Adrenal gland (tissue), 12 donors: Measurements from ENCODE around the gene JPT1. TPM values are rescaled to one million over a fixed set of nuclear protein-coding genes. Genes with fewer than 3 reads are reported as not detected.

Experiments used
- DNase-seq, 7 donors: peaks; one replicate each; pipeline ENCODE4 v3.0.0-alpha.2; 2019 to 2020
- H3K27ac ChIP-seq, 5 donors: fragments of 200-600 bp; sonication (generic) in 4 of 5; 1 replicate in 3 of 5; 2 replicates in 2 of 5; pipeline versions ENCODE4 v1.5.1 to v1.8.0; 2016 to 2020; ENCODE audit warnings: mild to moderate bottlenecking in 1 of 5
- H3K27me3 ChIP-seq: fragments of 200-600 bp; 2 replicates; pipeline ENCODE4 v1.8.0; 2021
- H3K36me3 ChIP-seq, 2 donors: fragments of 200-600 bp; replicated peaks in 1 of 2; 1 replicate in 1 of 2; 2 replicates in 1 of 2; pipeline versions ENCODE4 v1.5.1 to v1.8.0; 2018 to 2022
- H3K4me1 ChIP-seq, 2 donors: fragments of 200-600 bp; replicated peaks in 1 of 2; 1 replicate in 1 of 2; 2 replicates in 1 of 2; pipeline versions ENCODE4 v1.5.1 to v1.8.0; 2018 to 2021
- H3K4me3 ChIP-seq, 4 donors: fragments of 200-600 bp; sonication (generic) in 3 of 4; one replicate each; pipeline ENCODE4 v1.5.1; 2016 to 2018
- H3K9me3 ChIP-seq, 3 donors: fragments of 200-600 bp; sonication (generic) in 1 of 3; replicated peaks in 1 of 3; 1 replicate in 2 of 3; 2 replicates in 1 of 3; pipeline versions ENCODE4 v1.5.1 to v1.8.0; 2016 to 2021
- POLR2A ChIP-seq, 2 donors: fragments of 450-650 bp; IDR thresholded peaks; one replicate each; pipeline ENCODE4 v1.6.1; 2017; ENCODE audit warnings: antibody characterized with exemption in 2 of 2, mild to moderate bottlenecking in 2 of 2, moderate library complexity in 1 of 2
- WGBS, 4 donors: extraction: QIAGEN DNeasy Blood & Tissue Kit in 2 of 4; methylation state at CpG; one replicate each; pipeline versions ENCODE4 v1.1.5 to v1.1.7; 2013 to 2017; 5-methylcytosine and 5-hydroxymethylcytosine counted together
- intact Hi-C, 2 donors: fragments of 100-400 bp; cut with DNase I; formaldehyde crosslinking; loops; one replicate each; pipeline versions ENCODE4 v1.14.1 to v1.15.0; 2022 to 2023
- polyA plus RNA-seq, 3 donors: library from polyadenylated mRNA; stranded (reverse); fragments of 200-250 nt in 2 of 3; fragments of 350-450 nt in 1 of 3; fragmentation: Illumina TruSeq in 1 of 3; extraction: RNeasy Lipid Tissue Mini Kit (QIAGEN cat#74804) in 1 of 3; gene quantifications; one replicate each; pipeline ENCODE4 v1.2.3, GENCODE V29; 2013 to 2014
- total RNA-seq, 9 donors: library from RNA; depleted of rRNA in 4 of 9; stranded (reverse); fragments of >200 nt in 4 of 9; fragments of 120-200 nt in 1 of 9; fragmentation: NEBNext Ultra II Directional in 1 of 9; extraction: Animal tissue kit (Norgen Biotek cat#: 25700) in 1 of 9; gene quantifications; one replicate each; pipeline versions ENCODE4 v1.1.0 to v1.2.4, GENCODE V29; 2013 to 2023
- TF ChIP-seq, protein P1 (sequence below), 6 experiments: fragments of 450-650 bp in 4 of 6; fragments of 200-600 bp in 2 of 6; sonication (generic) in 1 of 6; IDR thresholded peaks; 1 replicate in 5 of 6; 2 replicates in 1 of 6; pipeline versions ENCODE4 v1.5.1 to v1.8.0; 2016 to 2021; ENCODE audit warnings: antibody characterized with exemption in 6 of 6, mild to moderate bottlenecking in 2 of 6, moderate library complexity in 1 of 6
- donor health status: healthy with polysubstance abuse.
- donor health status: Bipolar disorder and iron deficiency.
- donor health status: DM: yes; HTN: yes; CAD: no.
- donor health status: DM: no; HTN: no; CAD: no.
- donor health status: DM: no; HTN: no; CAD: no.
- donor health status: DM: yes; HTN: yes; CAD: no.

JPT1 gene
- total and polyA plus RNA-seq, 12 donors = 34.2 to 232 (median 67.2) TPM

GRCh38 chr17:75118307-75118706 is 36.0 kb downstream of the JPT1 start:
- TF ChIP-seq POLR2A (IDR thresholded peaks at IDR 0.05) = no peak
- TF ChIP-seq, protein P1, sequence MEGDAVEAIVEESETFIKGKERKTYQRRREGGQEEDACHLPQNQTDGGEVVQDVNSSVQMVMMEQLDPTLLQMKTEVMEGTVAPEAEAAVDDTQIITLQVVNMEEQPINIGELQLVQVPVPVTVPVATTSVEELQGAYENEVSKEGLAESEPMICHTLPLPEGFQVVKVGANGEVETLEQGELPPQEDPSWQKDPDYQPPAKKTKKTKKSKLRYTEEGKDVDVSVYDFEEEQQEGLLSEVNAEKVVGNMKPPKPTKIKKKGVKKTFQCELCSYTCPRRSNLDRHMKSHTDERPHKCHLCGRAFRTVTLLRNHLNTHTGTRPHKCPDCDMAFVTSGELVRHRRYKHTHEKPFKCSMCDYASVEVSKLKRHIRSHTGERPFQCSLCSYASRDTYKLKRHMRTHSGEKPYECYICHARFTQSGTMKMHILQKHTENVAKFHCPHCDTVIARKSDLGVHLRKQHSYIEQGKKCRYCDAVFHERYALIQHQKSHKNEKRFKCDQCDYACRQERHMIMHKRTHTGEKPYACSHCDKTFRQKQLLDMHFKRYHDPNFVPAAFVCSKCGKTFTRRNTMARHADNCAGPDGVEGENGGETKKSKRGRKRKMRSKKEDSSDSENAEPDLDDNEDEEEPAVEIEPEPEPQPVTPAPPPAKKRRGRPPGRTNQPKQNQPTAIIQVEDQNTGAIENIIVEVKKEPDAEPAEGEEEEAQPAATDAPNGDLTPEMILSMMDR (IDR thresholded peaks at IDR 0.05) = no peak
- Histone ChIP-seq H3K27ac (no peak overlapping the region), H3K36me3 (no peaks in the 10 kb centered on the region), H3K9me3 (no peaks in the 10 kb centered on the region), H3K4me3 (no peak overlapping the region), H3K27me3 (no peaks in the 10 kb centered on the region), H3K4me1 (peaks cover 0 to 10% of the 10 kb centered on the region in 2 donors)
- WGBS, 4 donors = 91 to 97% (median 96%) methylated on average over 13 to 14 of the region's 14 CpGs
- intact Hi-C loops = loop anchor here (10.0 kb wide), 2 partner anchors 76 to 86 kb away; partner anchors contain the start of gene NUP85 (in 1 of the 2)
- DNase-seq = no peak

GRCh38 chr17:75116737-75117136 is 37.6 kb downstream of the JPT1 start:
- no peaks in the 10 kb centered on the region for H3K36me3 ChIP-seq
- no peak overlapping the region for H3K4me3 ChIP-seq
- no peaks in the 10 kb centered on the region for H3K27me3 ChIP-seq
- TF ChIP-seq, protein P1 (IDR thresholded peaks at IDR 0.05) = no peak
- no peak for TF ChIP-seq POLR2A (IDR thresholded peaks at IDR 0.05)
- intact Hi-C loops = loop anchor here (10.0 kb wide), 2 partner anchors 78 to 88 kb away; partner anchors contain the start of gene NUP85 (in 1 of the 2)
- 71 to 85% (median 76%) methylated on average over 9 of the region's 9 CpGs for WGBS, 4 donors
- peaks cover 0 to 10% of the 10 kb centered on the region in 2 donors for H3K4me1 ChIP-seq
- no peak for DNase-seq
- no peak overlapping the region for H3K27ac ChIP-seq
- no peaks in the 10 kb centered on the region for H3K9me3 ChIP-seq

- H3K36me3 ChIP-seq = no peaks in the 10 kb centered on the region
- H3K4me1 ChIP-seq = peaks cover 0 to 17% of the 10 kb centered on the region in 2 donors
- no peaks in the 10 kb centered on the region for H3K27me3 ChIP-seq
- H3K4me3 ChIP-seq = no peak overlapping the region
- H3K9me3 ChIP-seq = no peaks in the 10 kb centered on the region
- intact Hi-C loops = loop anchor here (10.0 kb wide), 2 partner anchors 79 to 89 kb away; partner anchors contain the start of gene NUP85 (in 1 of the 2)
- no peak for DNase-seq
- no peak overlapping the region for H3K27ac ChIP-seq
- TF ChIP-seq POLR2A (IDR thresholded peaks at IDR 0.05) = no peak
- TF ChIP-seq, protein P1 (IDR thresholded peaks at IDR 0.05) = no peak
These were observed 38.8 kb downstream of the JPT1 start for GRCh38 chr17:75115555-75115954.

- intact Hi-C loops = loop anchor here (5.0 to 10.0 kb wide), 3 partner anchors 58 to 90 kb away; partner anchors contain the start of gene NUP85 (in 1 of the 2)
- no peaks in the 10 kb centered on the region for H3K27me3 ChIP-seq
- H3K4me1 ChIP-seq = peaks cover 0 to 19% of the 10 kb centered on the region in 2 donors
- TF ChIP-seq POLR2A (IDR thresholded peaks at IDR 0.05) = no peak
- TF ChIP-seq, protein P1 (IDR thresholded peaks at IDR 0.05) = no peak
- no peak for DNase-seq
- peak overlapping the region in 1 of 4 donors; percentile 68 for H3K4me3 ChIP-seq
- no peaks in the 10 kb centered on the region for H3K36me3 ChIP-seq
- H3K27ac ChIP-seq = peak overlapping the region in 2 of 5 donors; percentile 76 to 85
- no peaks in the 10 kb centered on the region for H3K9me3 ChIP-seq
- whole genome bisulfite sequencing, 4 donors = 45 to 50% (median 47%) methylated on average over 19 of the region's 19 CpGs
These were observed 39.6 kb downstream of the JPT1 start for GRCh38 chr17:75114552-75115314.
